Nasal cavity respiratory epithelium epithelial cell of viscerocranial mucosa (primary cell): Measurements from ENCODE around the gene RANGAP1. TPM values are rescaled to one million over a fixed set of nuclear protein-coding genes. Genes with fewer than 3 reads are reported as not detected.

ENCODE experiments used
- total RNA-seq: library from RNA; depleted of rRNA; stranded (reverse); fragments of >200 nt; gene quantifications from 2 replicates; pipeline ENCODE4 v1.2.3, GENCODE V29; 2014

The RANGAP1 gene
- 73.5 and 91.5 TPM in 2 replicates for total RNA-seq

GRCh38 chr22:41285820-41286638 is at the start of gene RANGAP1:
TSS of gene RANGAP1 (minus strand) at chr22:41286187. CDS start at chr22:41281044, 5,143 bp downstream.

GRCh38 chr22:41301085-41302020 is 15.4 kb upstream of the RANGAP1 start, which contains the start of gene ZC3H7B:
TSS of gene ZC3H7B (plus strand) at chr22:41301525. CDS start at chr22:41320661, 19,136 bp downstream.

GRCh38 chr22:41240377-41241132 is 45.4 kb downstream of the RANGAP1 start, which contains the start of gene CHADL:
TSS of gene CHADL (minus strand) at chr22:41240931. CDS start at chr22:41240881, 50 bp downstream.

GRCh38 chr22:41204992-41205900 is 80.7 kb downstream of the RANGAP1 start, which contains the start of gene L3MBTL2:
TSS of gene L3MBTL2 (plus strand) at chr22:41205312. CDS start at chr22:41205363, 51 bp downstream.

Other genes starting within 250 kb of the RANGAP1 start
- gene EP300, start 193.6 kb downstream of the RANGAP1 start, total RNA-seq = 40.0 and 130 TPM in 2 replicates
- gene L3MBTL2, start 80.9 kb downstream of the RANGAP1 start, total RNA-seq = 9.6 and 23.8 TPM in 2 replicates
- gene CHADL, start 45.3 kb downstream of the RANGAP1 start, total RNA-seq = 1.4 and 2.1 TPM in 2 replicates
- 16.4 and 57.0 TPM in 2 replicates for gene ZC3H7B, start 15.3 kb upstream of the RANGAP1 start, total RNA-seq
- gene TEF, start 95.8 kb upstream of the RANGAP1 start, total RNA-seq = 9.9 and 12.8 TPM in 2 replicates
- 10.9 and 34.5 TPM in 2 replicates for gene TOB2, start 160.6 kb upstream of the RANGAP1 start, total RNA-seq
- gene PHF5A, start 182.5 kb upstream of the RANGAP1 start, total RNA-seq = 52.9 and 108 TPM in 2 replicates
- gene ACO2, start 182.9 kb upstream of the RANGAP1 start, total RNA-seq = 82.4 and 122 TPM in 2 replicates